GM12872 (cell line): ENCODE results near the gene SMNDC1.

Experiments
- TF ChIP-seq, protein P1 (sequence below): IDR thresholded peaks from 3 replicates; pipeline ENCODE4 v1.5.1; 2011; ENCODE audit warnings: low read depth, mild to moderate bottlenecking, low read length, moderate library complexity; ENCODE audit not compliant: insufficient read depth

Gene SMNDC1

DNA sequence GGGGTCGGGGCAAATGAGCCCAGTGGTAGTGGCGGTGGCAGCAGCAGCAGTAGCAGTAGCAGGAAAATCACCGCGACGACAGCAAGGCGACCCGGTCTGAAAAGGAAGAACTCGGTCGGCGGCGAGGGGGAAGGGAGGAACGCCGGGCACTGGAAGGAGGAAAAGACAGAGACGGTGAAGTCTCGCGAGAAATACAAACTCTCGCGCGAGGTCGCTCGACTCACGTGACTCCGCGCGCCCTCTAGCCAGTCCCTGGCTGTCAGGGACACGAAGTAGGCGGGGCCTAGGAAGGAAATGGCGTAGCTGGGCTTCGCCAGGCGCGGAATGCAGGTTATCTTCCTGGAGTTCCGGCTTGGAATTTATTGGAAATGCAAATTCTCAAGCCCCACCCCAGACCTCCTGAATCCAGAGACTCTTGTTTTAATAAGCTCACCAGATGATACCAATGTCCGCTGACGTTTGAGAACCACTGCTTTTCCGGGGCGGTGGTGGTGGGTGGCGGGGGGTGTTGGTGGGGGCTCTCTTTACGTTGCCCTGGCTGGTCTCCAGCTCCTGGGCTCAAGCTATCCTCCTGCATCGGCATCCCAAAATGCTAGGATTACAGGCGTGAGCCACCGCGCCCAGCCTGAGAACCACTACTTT, at the start of gene SMNDC1:
TSS of gene SMNDC1 (minus strand) at position 141 of the 642 bp plus-strand sequence. CDS start 1,333 bp downstream, outside the sequence.
- TF ChIP-seq, protein P1, sequence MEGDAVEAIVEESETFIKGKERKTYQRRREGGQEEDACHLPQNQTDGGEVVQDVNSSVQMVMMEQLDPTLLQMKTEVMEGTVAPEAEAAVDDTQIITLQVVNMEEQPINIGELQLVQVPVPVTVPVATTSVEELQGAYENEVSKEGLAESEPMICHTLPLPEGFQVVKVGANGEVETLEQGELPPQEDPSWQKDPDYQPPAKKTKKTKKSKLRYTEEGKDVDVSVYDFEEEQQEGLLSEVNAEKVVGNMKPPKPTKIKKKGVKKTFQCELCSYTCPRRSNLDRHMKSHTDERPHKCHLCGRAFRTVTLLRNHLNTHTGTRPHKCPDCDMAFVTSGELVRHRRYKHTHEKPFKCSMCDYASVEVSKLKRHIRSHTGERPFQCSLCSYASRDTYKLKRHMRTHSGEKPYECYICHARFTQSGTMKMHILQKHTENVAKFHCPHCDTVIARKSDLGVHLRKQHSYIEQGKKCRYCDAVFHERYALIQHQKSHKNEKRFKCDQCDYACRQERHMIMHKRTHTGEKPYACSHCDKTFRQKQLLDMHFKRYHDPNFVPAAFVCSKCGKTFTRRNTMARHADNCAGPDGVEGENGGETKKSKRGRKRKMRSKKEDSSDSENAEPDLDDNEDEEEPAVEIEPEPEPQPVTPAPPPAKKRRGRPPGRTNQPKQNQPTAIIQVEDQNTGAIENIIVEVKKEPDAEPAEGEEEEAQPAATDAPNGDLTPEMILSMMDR = no peak

DNA sequence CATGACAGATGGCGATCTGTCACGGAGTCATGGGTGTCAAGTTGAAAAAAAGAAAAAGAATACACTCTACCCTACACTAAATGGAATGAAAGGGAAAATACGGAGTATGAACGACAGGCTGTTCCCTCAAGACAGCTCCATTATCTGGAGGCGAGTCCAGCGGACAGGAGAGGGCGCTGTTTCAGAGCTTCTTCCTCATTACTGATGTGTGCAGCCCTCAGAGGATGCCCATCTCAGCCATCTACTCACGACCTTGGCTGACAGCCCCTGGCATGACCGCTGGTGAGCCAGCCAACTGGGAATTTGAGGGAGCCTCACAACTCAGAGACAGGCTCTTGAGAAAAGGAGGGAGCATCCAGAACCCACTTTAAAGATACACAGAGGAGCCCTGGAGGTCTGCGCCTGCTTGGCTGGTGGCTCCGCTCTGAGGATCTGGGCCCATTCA, 49.6 kb upstream of the SMNDC1 start:
- TF ChIP-seq, protein P1 = peak; percentile 88

- TF ChIP-seq, protein P1 = no peak
Observed at GRCh38 chr10:110353244-110354119, 48.8 kb upstream of the SMNDC1 start.

DNA sequence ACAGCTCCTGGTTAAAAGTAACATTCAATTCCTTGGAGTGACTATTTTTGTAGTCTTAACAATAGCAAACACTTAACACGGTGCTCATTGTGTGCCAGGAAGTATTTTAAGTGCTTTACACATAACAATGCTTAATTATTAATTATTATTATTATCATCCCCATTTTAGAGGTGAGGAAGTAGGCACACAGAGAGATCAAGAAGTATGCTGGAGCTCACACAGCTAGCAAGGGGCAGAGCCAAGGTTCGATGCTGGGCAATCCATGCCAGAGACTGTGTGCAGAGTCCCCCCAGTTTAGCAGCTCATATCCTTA, 48.2 kb upstream of the SMNDC1 start:
- TF ChIP-seq, protein P1 = no peak

DNA sequence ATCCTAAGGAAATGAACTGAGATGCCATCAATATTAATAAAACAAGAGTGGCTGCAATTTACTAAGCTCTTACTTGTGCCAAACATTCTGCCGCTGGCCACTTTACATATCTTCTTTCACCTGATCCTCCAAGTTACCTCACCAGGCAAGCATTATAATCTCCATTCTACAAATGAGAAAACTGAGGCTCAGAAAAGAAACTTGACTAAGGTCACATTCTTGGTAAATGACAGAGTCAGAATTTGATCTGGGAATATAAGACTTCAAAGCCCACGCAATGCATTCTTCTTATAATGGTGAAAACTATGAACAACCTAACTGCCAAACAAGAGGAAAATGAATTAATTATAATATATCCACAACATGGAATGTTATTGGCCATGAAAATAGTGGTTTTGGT, 46.1 kb upstream of the SMNDC1 start:
- TF ChIP-seq, protein P1 = no peak

DNA sequence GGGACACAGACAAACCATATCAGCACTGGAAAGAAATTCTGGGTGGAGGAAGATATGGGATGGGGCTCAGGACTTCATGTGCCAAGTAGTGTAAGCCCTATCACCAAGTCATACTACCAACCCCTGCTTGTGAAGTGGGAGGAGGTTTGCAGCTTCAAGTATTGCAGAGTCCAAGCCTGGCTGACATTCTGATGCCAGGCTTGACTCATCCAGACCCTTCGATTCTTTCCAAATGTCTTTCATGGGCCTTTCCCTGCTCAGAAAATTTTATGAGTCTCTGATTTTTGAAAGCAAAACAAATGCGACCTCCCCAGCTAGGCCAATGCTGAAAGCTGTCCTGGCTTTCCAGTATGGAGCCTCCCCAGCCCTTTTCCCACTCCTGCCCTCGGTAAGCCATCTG, 45.1 kb upstream of the SMNDC1 start:
- TF ChIP-seq, protein P1 = no peak

DNA sequence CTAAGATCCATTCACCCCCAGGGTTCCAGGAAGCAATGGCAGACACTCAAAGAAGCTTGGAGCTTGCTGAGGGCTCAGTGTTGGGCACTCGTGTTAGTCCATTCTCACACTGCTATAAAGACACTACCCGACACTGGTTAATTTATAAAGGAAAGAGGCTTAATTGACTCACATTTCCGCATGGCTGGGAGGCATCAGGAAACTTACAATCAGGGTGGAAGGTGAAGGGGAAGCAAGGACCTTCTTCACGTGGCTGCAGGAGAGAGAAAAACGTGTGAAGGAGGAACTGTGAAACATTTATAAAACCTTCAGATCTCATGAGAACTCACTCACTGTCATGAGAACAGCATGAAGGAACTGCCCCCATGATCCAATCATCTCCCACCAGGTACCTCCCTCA, 44.7 kb upstream of the SMNDC1 start:
- TF ChIP-seq, protein P1 = no peak
